GM12864 (cell line): ENCODE results near the gene PMEPA1.

Experiments
- DNase-seq: peaks from one replicate; pipeline ENCODE4 v3.0.0-alpha.2; 2011; ENCODE audit warnings: low read depth
- H3K4me3 ChIP-seq: 2 replicates; pipeline ENCODE4 v1.5.1; 2011; ENCODE audit warnings: mild to moderate bottlenecking, low read depth, low read length, control low read depth
- TF ChIP-seq, protein P1 (sequence below): IDR thresholded peaks from 2 replicates; pipeline ENCODE4 v1.5.1; 2011; ENCODE audit warnings: low read depth, mild to moderate bottlenecking, moderate library complexity, low read length, control low read depth, inconsistent platforms; ENCODE audit errors: missing control alignments

PMEPA1 gene

DNA sequence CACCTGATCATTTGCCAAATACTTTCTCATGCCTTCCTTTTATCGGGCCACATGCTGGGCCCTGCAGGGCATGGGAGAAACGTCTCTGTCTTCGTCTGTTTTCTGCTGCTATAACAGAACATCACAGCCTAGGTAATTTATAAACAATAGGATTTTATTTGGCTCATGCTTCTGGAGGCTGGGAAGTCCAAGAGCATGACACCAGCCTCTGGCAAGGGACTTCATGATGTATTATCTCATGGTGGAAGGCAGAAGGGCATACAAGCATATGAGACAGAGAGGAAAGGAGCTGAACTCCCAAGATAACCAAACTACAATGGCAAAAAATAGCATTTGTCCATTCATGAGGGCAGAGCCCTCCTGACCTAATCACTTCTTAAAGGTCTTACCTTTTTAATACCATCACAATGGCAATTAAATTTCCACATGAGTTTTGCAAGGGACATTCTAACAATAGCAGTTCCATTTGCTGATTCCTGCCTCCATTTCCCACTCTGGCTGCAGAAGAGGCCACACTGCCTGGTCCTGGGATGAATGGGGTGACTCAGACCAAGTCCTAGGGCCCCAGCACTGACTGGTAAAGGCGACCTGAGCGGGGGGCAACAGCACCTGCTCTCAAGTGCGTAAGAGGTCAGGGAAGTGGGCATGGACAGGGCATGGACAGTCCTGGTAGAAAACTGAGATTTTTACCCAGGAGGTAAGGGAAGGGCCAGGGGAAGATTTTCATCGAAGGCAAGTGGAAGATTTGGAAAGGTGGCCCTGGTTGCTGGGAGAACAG lies 84.4 kb downstream of the PMEPA1 start:
- DNase-seq = no peak
- TF ChIP-seq, protein P1, sequence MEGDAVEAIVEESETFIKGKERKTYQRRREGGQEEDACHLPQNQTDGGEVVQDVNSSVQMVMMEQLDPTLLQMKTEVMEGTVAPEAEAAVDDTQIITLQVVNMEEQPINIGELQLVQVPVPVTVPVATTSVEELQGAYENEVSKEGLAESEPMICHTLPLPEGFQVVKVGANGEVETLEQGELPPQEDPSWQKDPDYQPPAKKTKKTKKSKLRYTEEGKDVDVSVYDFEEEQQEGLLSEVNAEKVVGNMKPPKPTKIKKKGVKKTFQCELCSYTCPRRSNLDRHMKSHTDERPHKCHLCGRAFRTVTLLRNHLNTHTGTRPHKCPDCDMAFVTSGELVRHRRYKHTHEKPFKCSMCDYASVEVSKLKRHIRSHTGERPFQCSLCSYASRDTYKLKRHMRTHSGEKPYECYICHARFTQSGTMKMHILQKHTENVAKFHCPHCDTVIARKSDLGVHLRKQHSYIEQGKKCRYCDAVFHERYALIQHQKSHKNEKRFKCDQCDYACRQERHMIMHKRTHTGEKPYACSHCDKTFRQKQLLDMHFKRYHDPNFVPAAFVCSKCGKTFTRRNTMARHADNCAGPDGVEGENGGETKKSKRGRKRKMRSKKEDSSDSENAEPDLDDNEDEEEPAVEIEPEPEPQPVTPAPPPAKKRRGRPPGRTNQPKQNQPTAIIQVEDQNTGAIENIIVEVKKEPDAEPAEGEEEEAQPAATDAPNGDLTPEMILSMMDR = no peak
- H3K4me3 ChIP-seq = no peak overlapping the region

DNA sequence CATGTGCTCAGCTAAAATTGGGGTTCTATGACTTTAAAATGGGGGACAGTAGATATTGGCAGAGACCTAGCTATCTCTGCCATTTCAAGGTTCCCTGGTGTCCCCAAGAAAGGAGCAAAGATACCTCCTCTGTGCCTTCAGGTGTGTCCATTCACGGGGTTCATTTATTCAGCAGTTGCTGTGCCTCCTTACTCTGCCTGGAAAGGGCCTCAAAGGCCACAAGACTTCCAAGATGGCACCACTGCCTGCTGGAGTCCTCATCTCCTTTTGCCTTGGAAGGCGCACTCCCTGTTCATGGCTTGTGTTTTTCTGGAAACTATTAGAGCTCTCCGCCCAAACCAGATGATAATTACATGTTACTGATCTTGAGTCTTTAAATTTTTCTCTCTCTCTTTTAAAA lies 85.7 kb downstream of the PMEPA1 start:
- H3K4me3 ChIP-seq = no peak overlapping the region
- no peak for DNase-seq
- TF ChIP-seq, protein P1 = no peak

DNA sequence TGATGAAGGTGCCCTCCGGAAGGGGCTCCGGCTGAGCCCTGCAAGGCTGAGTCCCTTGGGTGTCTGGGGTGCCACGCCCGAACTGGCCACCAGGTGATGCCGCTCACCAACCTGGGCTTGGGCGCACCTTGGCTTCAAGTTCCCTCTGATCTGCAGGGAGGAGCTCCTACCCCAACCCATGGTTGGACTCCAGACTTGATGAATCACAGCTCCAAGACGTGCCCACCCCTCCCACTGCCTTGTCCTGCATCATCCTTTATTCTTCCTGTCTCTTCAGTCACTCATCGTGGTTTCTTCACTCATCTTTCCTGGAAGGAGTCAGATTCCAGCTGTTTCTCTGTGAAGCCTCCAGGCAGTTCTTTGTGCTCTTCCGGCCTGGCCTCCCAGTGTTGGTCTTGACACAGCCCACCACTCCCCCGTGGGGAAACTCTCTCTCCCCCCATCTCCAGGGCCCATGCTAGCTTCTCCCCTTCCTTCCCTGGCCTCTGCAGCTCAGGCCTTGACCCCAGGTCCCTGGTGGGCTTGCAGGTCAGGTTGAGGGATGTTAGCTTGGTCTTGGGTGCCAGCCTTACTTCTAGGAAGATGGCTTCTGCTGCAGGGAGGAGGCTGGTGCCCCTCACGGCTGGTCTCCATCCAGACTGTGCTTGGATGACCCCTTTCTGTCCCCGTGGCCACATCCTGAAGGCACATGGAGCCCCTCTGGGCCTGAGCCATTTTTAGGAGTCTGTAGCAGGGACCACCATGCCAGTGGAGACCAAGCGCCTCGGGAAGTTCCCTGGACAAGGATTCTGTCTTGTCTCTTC lies 87.0 kb downstream of the PMEPA1 start:
- TF ChIP-seq, protein P1 = peak; percentile 99
- H3K4me3 ChIP-seq = no peak overlapping the region
- no peak for DNase-seq

DNA sequence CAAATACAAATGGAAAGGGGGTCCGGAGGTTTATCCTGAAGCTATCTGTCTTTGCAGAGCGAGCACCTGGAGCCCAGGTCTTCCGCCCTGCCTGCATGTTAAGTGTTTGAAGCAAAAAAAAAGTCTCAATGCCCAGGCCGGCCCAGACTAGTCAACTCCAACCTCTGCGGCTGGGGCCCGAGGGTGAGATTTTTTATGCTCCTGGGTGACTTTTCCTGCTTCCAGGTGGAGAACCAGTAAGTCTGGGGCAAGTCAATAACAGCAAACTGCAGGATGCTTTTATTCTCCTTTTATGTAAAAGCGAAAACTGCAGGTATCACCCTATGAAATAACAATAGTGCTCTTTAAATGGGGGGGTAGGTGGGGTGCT lies 87.6 kb downstream of the PMEPA1 start:
- no peak for DNase-seq
- TF ChIP-seq, protein P1 = no peak
- no peak overlapping the region for H3K4me3 ChIP-seq

DNA sequence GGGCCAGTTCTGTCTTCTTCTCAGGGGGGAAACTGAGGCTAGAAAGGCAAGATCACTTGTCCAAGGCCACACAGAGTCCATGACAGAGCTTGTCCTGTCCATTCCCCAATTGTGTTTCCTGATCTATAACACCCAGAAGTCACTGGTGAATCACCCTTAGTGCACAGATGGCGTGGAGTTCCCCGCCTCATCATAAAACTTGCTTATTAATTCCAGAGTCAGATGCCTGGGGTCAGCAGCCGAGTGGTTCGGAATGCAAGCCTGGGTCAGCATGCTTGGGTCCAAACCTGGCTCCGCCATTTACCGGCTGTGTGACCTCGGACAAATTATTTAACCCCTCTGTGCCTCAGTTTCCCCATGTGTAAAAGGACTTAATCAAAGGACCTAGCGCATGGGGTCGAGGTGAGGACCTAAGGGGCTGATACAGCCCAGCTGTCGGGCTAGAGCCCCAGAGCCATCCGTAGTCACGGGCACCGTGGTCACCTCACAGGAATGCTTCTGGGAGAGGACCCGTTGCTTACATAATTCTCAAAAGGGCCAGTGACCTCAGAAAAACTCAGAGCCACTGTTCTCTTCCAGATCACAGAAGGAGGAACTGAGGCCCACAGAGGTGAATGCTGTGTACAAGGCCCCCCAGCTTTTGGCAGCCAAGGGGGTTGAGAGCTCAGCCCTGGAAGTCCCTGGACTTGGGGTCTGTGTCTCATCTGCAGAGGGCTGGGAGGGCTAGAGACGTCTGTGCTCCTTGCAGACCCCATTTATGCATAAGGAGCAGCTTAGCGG lies 88.2 kb downstream of the PMEPA1 start:
- DNase-seq = no peak
- no peak overlapping the region for H3K4me3 ChIP-seq
- TF ChIP-seq, protein P1 = no peak

DNA sequence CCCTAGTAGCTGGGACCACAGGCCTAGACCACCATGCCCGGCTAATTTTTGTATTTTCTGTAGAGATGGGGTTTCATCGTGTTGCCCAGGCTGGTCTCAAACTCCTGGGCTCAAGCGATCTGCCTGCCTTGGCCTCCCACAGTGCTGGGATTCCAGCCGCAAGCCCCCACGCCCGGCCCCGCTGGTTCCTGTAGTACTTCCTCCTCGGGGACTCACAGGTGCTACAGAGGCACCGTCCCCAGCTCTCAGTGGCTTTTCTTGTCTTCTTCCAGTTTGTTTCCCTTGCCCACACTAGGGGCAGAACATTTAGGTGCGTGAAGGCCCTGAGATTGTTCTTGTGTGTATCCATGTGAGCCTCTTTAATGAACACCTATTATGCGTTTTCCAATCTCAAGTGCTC lies 88.8 kb downstream of the PMEPA1 start:
- DNase-seq = no peak
- TF ChIP-seq, protein P1 = no peak
- H3K4me3 ChIP-seq = no peak overlapping the region
